ENCODE measurements around the gene ARFGAP1. TPM values are rescaled to one million over a fixed set of nuclear protein-coding genes. Genes with fewer than 3 reads are reported as not detected.

ARFGAP1 gene
- total and polyA plus RNA-seq, 3 experiments from 2014 or later = 22.7 to 77.5 (median 71.0) TPM

DNA sequence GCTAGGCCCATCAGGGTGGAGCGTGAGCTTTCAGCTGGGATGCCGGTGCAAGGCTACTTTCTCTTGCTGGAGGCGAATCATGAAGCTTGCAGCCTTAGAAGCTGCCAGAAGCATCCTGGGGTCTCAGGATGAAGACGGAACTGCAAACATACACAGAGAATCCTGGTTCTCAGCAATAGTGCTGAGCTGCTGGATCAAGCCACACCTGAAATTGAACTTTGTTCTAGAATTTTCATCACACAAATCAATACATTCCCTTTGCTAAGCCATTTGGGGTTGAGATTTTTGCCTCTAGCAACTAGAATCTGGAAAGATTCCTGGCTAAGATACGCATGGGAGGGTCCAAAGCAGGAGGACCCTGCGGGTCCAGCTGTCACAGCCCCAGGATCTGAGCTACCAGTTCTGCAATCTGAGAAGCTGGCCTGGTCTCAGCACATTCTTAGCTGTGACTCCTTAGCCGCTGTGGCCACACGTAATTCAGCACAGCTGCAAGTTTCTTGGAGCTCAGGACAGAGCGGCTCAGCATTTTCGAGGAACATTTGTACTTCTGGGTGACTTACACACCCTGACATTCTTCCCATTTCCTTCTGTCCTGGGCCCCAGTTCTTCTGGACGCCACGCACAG is 6.6 kb upstream of the ARFGAP1 start:
- H3K9me3 Mint-ChIP-seq = no peaks in the 10 kb centered on the region
- CTCF ChIA-PET = no interaction called here
- Histone ChIP-seq H3K36me3 (ENCODE audit: insufficient read depth, low read length) (no peaks in the 10 kb centered on the region), H3K27me3 (ENCODE audit: insufficient read depth, low read length, poor library complexity, severe bottlenecking) (no peaks in the 10 kb centered on the region), H3K4me3 (ENCODE audit: low read length) (no peak overlapping the region), H3K4me1 (ENCODE audit: insufficient read depth, low read length) (no peaks in the 10 kb centered on the region), H3K27ac (ENCODE audit: low read depth, low read length) (no peak overlapping the region), H3K9me3 (ENCODE audit: low read length) (no peaks in the 10 kb centered on the region)
- no peak overlapping the region for H3K4me3 Mint-ChIP-seq
- peaks cover 2 to 12% (median 8%) of the 10 kb centered on the region in 3 donors for H3K4me1 Mint-ChIP-seq
- no peak overlapping the region for H3K27ac Mint-ChIP-seq
- POLR2A ChIA-PET = no interaction called here
- no peaks in the 10 kb centered on the region for H3K36me3 Mint-ChIP-seq
- peaks cover 13 to 35% of the 10 kb centered on the region in 2 donors for H3K27me3 Mint-ChIP-seq
- DNase-seq = no peak

DNA sequence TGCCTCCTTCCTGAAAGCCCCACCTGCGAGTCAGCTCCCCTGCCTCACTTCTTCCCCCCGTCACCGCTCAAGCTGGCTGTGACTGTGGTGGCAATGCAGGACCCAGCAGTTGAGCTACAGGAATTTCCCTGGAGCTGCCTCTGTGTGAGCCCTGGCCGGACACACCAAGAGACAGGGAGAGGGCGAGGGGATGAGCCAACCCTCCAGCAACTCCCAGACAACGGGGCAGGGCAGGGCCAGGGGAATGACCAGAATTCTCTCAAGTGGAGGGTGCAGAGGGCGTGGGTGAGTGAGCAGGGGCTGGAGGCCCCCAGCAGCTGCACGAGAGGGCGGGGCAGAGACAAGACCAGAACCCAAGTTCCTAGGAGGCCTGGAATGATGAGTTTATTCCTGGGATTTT is 4.9 kb upstream of the ARFGAP1 start:
- Mint-ChIP-seq H3K27me3 (peaks cover 12 to 31% of the 10 kb centered on the region in 2 donors), H3K36me3 (no peaks in the 10 kb centered on the region), H3K4me1 (peaks cover 5 to 11% (median 11%) of the 10 kb centered on the region in 3 donors), H3K27ac (no peak overlapping the region), H3K9me3 (no peaks in the 10 kb centered on the region), H3K4me3 (no peak overlapping the region)
- POLR2A ChIA-PET = no interaction called here
- no peak overlapping the region for H3K27ac ChIP-seq (ENCODE audit: low read depth, low read length)
- H3K9me3 ChIP-seq (ENCODE audit: low read length) = no peaks in the 10 kb centered on the region
- CTCF ChIA-PET = no interaction called here
- H3K36me3 ChIP-seq (ENCODE audit: insufficient read depth, low read length) = no peaks in the 10 kb centered on the region
- H3K27me3 ChIP-seq (ENCODE audit: insufficient read depth, low read length, poor library complexity, severe bottlenecking) = no peaks in the 10 kb centered on the region
- no peak overlapping the region for H3K4me3 ChIP-seq (ENCODE audit: low read length)
- no peak for DNase-seq
- H3K4me1 ChIP-seq (ENCODE audit: insufficient read depth, low read length) = no peaks in the 10 kb centered on the region

DNA sequence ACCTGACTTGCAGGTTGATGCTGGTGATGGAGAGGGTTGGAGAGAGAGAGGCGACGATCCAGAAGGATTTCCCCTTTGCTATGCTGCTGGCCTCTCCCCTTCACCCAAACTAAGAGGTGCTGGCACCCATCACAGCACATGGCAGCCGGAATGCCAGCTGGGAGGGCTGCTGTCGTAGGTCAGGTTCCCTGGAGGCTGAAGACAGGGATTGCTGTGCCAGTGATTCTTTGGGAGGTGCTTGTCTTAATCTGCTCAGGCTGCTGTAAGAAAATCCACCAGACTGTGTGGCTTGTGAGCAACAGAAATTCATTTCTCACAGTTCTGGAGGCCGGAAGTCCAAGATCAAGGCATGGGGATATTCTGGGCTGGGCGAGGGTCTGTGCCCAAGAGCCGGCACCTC is 4.4 kb upstream of the ARFGAP1 start:
- no peak overlapping the region for H3K4me3 Mint-ChIP-seq
- CTCF ChIA-PET = no interaction called here
- no peak for DNase-seq

DNA sequence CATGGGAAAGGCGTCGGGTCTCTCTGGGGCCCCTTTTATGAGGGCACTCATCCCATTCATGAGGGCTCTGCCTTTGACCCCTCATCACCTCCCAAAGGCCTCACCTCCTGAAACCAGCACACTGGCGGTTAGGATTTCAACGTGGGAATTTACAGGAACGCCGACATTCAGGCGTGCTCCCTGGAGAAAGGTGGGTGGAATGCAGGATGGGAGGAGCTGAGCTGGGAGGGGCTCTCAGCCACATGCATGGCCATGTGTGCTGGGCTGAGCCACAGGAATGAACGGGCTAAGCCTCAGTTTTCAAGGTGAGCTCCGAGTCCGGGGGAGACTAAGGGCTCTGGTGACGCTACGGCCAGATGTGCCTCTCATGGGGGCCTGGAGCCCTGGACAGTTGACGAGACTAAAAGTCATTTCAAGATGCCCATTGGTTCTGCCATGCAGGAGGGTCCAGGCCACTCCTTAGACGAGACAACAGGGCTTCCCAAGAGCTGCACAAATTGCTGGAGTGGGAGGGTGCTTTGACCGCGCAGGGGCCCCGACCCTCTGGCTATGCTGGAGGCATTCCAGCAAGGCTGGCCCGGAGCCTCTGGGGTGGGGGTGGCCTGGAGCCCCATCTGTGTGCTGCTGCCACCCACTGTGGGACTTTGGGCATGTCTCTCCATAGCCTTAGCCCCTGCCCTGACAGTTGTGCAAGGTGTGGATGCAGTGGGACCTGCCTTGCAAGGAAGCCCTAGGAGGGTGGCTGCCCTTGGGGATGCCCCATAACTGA is 3.8 kb upstream of the ARFGAP1 start:
- Histone ChIP-seq H3K4me3 (ENCODE audit: low read length) (no peak overlapping the region), H3K4me1 (ENCODE audit: insufficient read depth, low read length) (peaks cover 5% of the 10 kb centered on the region), H3K9me3 (ENCODE audit: low read length) (no peaks in the 10 kb centered on the region), H3K36me3 (ENCODE audit: insufficient read depth, low read length) (no peaks in the 10 kb centered on the region), H3K27ac (ENCODE audit: low read depth, low read length) (no peak overlapping the region), H3K27me3 (ENCODE audit: insufficient read depth, low read length, poor library complexity, severe bottlenecking) (no peaks in the 10 kb centered on the region)
- POLR2A ChIA-PET = no interaction called here
- Mint-ChIP-seq H3K4me1 (peaks cover 12 to 18% (median 17%) of the 10 kb centered on the region in 3 donors), H3K36me3 (peaks cover 0 to 6% (median 0%) of the 10 kb centered on the region in 3 donors), H3K27ac (no peak overlapping the region), H3K27me3 (peaks cover 8 to 27% of the 10 kb centered on the region in 2 donors), H3K9me3 (no peaks in the 10 kb centered on the region), H3K4me3 (no peak overlapping the region)
- no peak for DNase-seq
- CTCF ChIA-PET = no interaction called here

More for the DNA sequence above, 4.4 kb upstream of the ARFGAP1 start:
- Mint-ChIP-seq H3K4me1 (peaks cover 6 to 12% (median 11%) of the 10 kb centered on the region in 3 donors), H3K9me3 (no peaks in the 10 kb centered on the region), H3K27me3 (peaks cover 12 to 27% of the 10 kb centered on the region in 2 donors), H3K27ac (no peak overlapping the region), H3K36me3 (peaks cover 0 to 1% (median 0%) of the 10 kb centered on the region in 3 donors)
- H3K27ac ChIP-seq (ENCODE audit: low read depth, low read length) = no peak overlapping the region
- H3K27me3 ChIP-seq (ENCODE audit: insufficient read depth, low read length, poor library complexity, severe bottlenecking) = no peaks in the 10 kb centered on the region
- H3K36me3 ChIP-seq (ENCODE audit: insufficient read depth, low read length) = no peaks in the 10 kb centered on the region
- no peak overlapping the region for H3K4me3 ChIP-seq (ENCODE audit: low read length)
- no peaks in the 10 kb centered on the region for H3K9me3 ChIP-seq (ENCODE audit: low read length)
- POLR2A ChIA-PET = no interaction called here
- H3K4me1 ChIP-seq (ENCODE audit: insufficient read depth, low read length) = no peaks in the 10 kb centered on the region

DNA sequence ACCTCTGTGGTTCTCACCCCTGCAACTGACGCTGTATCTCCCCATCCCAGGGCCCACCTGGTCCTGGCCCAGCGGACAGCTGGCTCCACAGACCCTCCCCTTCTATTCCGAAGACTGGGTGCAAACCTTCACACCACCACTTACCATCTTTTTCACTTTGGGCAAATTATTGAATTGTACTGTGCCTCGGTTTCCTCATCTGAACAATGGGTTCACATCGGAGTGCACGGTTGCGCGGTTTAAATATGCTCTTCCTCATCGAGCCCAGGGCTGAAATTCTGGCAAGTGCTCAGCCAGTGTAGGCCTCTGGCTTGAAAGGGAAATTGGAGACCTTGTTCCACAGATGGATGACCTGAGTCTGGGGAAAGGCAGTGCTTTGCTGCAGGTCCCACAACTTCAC is 2.9 kb upstream of the ARFGAP1 start:
- H3K9me3 ChIP-seq (ENCODE audit: low read length) = no peaks in the 10 kb centered on the region
- Mint-ChIP-seq H3K36me3 (peaks cover 0 to 7% (median 0%) of the 10 kb centered on the region in 3 donors), H3K4me3 (peak overlapping the region in 3 of 7 donors; percentile 43 to 72 (median 69)), H3K4me1 (peaks cover 16 to 26% (median 25%) of the 10 kb centered on the region in 3 donors), H3K9me3 (no peaks in the 10 kb centered on the region), H3K27ac (no peak overlapping the region), H3K27me3 (peaks cover 5 to 23% of the 10 kb centered on the region in 2 donors)
- no peak overlapping the region for H3K4me3 ChIP-seq (ENCODE audit: low read length)
- no peaks in the 10 kb centered on the region for H3K36me3 ChIP-seq (ENCODE audit: insufficient read depth, low read length)
- DNase-seq = no peak
- H3K27me3 ChIP-seq (ENCODE audit: insufficient read depth, low read length, poor library complexity, severe bottlenecking) = no peaks in the 10 kb centered on the region
- H3K4me1 ChIP-seq (ENCODE audit: insufficient read depth, low read length) = peaks cover 11% of the 10 kb centered on the region
- ChIA-PET CTCF (no interaction called here), POLR2A (no interaction called here)
- no peak overlapping the region for H3K27ac ChIP-seq (ENCODE audit: low read depth, low read length)

DNA sequence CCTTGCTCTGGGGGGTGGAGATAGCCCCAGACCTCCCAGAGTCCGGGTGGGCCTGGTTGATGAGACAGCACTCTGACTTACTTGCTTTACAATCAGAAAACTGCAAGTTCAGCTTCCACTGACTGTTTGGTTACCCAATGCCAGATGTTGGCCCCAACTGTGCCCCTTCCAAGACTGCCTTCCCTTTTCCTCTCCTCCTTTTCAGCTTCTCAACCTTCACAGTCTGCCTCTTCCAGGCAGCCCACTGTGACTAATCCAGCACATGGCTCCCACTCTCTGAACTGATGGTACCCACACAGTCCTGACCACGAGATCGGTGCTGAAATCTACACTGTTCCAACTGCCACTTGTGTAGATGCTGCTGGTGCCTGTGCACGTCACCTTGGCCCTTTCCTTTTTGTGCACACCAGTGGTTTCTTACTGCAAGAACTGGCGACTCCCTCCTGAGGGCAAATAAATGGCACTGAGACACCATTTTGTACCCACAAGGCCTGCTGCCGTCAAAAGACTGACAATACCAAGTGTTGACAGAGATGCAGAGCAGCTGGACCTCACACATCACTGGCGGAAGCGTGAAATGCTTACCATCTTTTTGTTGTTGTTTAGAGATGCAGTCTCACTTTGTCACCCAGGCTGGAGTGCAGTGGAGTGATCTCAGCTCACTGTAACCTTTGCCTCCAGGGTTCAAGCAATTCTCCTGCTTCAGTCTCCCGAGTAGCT is 1.8 kb upstream of the ARFGAP1 start:
- no peak overlapping the region for H3K4me3 ChIP-seq (ENCODE audit: low read length)
- peaks cover 24 to 33% (median 33%) of the 10 kb centered on the region in 3 donors for H3K4me1 Mint-ChIP-seq
- H3K9me3 Mint-ChIP-seq = no peaks in the 10 kb centered on the region
- POLR2A ChIA-PET = no interaction called here
- H3K9me3 ChIP-seq (ENCODE audit: low read length) = no peaks in the 10 kb centered on the region
- peaks cover 17% of the 10 kb centered on the region for H3K4me1 ChIP-seq (ENCODE audit: insufficient read depth, low read length)
- no peaks in the 10 kb centered on the region for H3K27me3 ChIP-seq (ENCODE audit: insufficient read depth, low read length, poor library complexity, severe bottlenecking)
- H3K27ac Mint-ChIP-seq = peak overlapping the region in 6 of 8 donors; percentile 11 to 95 (median 38)
- CTCF ChIA-PET = interaction anchor here (0.7 kb wide), 1 partner anchor 48 kb away, joined by 3 read pairs; no protein-coding TSS in a partner anchor
- peaks cover 3 to 16% of the 10 kb centered on the region in 2 donors for H3K27me3 Mint-ChIP-seq
- H3K36me3 ChIP-seq (ENCODE audit: insufficient read depth, low read length) = no peaks in the 10 kb centered on the region
- H3K36me3 Mint-ChIP-seq = peaks cover 0 to 11% (median 0%) of the 10 kb centered on the region in 3 donors
- DNase-seq = no peak
- H3K27ac ChIP-seq (ENCODE audit: low read depth, low read length) = no peak overlapping the region
- peak overlapping the region in 6 of 7 donors; percentile 76 to 91 (median 85) for H3K4me3 Mint-ChIP-seq

DNA sequence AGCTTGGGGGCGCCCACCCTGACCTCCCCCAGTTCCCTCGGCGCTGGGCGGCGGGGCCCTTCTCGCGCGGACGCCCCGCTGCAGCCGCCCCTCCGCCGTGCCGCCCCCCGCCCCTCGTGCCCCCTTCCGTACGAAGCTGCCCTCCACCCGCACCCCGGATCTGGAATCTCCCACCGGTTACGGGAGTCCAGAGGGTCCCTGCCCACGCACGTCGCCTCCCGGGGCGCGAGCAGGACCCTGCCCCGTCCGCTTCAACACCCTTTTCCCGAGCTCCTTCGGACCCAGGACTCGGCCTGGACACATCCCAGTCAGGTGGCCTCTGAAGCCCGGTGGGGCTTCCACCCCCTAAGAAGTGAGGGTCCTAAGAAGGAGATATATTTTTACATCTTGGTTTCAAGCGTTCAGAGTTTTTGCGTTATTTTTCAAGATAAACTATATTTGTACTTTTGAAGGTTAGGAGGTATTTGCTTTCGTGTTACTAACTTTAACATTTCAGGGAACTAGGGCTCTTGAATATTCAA is 506 bp downstream of the ARFGAP1 start:
- no peaks in the 10 kb centered on the region for H3K9me3 Mint-ChIP-seq
- ChIA-PET POLR2A (interaction anchor here (0.6 to 0.7 kb wide), 2 partner anchors 11 to 16 kb away, joined by 3 read pairs; no protein-coding TSS in a partner anchor), CTCF (interaction anchor here (0.9 to 1.0 kb wide), 2 partner anchors 14 to 50 kb away, joined by 3 read pairs; no protein-coding TSS in a partner anchor)
- H3K9me3 ChIP-seq (ENCODE audit: low read length) = no peaks in the 10 kb centered on the region
- no peak for DNase-seq
- peak overlapping the region; percentile 79 for H3K27ac ChIP-seq (ENCODE audit: low read depth, low read length)
- peaks cover 30 to 33% (median 33%) of the 10 kb centered on the region in 3 donors for H3K4me1 Mint-ChIP-seq
- peak overlapping the region; percentile 66 to 93 (median 87) for H3K27ac Mint-ChIP-seq
- H3K4me1 ChIP-seq (ENCODE audit: insufficient read depth, low read length) = peaks cover 17% of the 10 kb centered on the region
- H3K36me3 Mint-ChIP-seq = peaks cover 0 to 32% (median 0%) of the 10 kb centered on the region in 3 donors
- H3K4me3 Mint-ChIP-seq = peak overlapping the region; percentile 84 to 98 (median 89)
- H3K36me3 ChIP-seq (ENCODE audit: insufficient read depth, low read length) = no peaks in the 10 kb centered on the region
- no peaks in the 10 kb centered on the region for H3K27me3 ChIP-seq (ENCODE audit: insufficient read depth, low read length, poor library complexity, severe bottlenecking)
- no peaks in the 10 kb centered on the region for H3K27me3 Mint-ChIP-seq
- H3K4me3 ChIP-seq (ENCODE audit: low read length) = peak overlapping the region; percentile 74
